SU-DHL-6 (cell line): Measurements from ENCODE around the gene CLSTN2.

Experiments used
- CTCF ChIP-seq: fragments of 200-600 bp; sonication (generic); IDR thresholded peaks from one replicate; pipeline ENCODE4 v1.5.1; 2017; ENCODE audit warnings: antibody characterized with exemption, mild to moderate bottlenecking, low read length, moderate library complexity; ENCODE audit not compliant: insufficient read depth, poor library complexity, severe bottlenecking
- EZH2phosphoT487 ChIP-seq: fragments of 200-600 bp; sonication (generic), shearing (Covaris generic); conservative IDR thresholded peaks from 2 replicates; pipeline ENCODE4 v1.6.1; 2018; ENCODE audit warnings: mild to moderate bottlenecking, antibody characterized with exemption, low read length, moderate library complexity, mixed read lengths

- TF ChIP-seq CTCF (no peak), EZH2phosphoT487 (no peak)
Measured at GRCh38 chr3:139975594-139976365, 40.8 kb downstream of the CLSTN2 start.
